Measurements from ENCODE around the gene YIF1B. TPM values are rescaled to one million over a fixed set of nuclear protein-coding genes. Genes with fewer than 3 reads are reported as not detected.
"Not testable (repeated sequence)": the region's sequence is repeated elsewhere in the genome, so short reads cannot be mapped to it uniquely, and the experiment has no call there.

Gene YIF1B
- total RNA-seq, 2 donors from 2014 or later, result 31.1 to 39.4 TPM

GRCh38 chr19:38268539-38268938 is 47.2 kb downstream of the YIF1B start:
- Mint-ChIP-seq H3K27me3 (no peaks in the 10 kb centered on the region), H3K36me3 (ENCODE audit: low read depth) (no peaks in the 10 kb centered on the region), H3K4me3 (no peak overlapping the region), H3K4me1 (peaks cover 31% of the 10 kb centered on the region), H3K27ac (no peak overlapping the region)
- ATAC-seq, result no peak
- no peak for DNase-seq
- H3K9me3 ChIP-seq (ENCODE audit: control insufficient read depth, low read length, poor library complexity, severe bottlenecking), result no peaks in the 10 kb centered on the region

GRCh38 chr19:38267761-38268483 is 47.8 kb downstream of the YIF1B start:
- H3K9me3 ChIP-seq (ENCODE audit: control insufficient read depth, low read length, poor library complexity, severe bottlenecking), result no peaks in the 10 kb centered on the region
- H3K4me3 Mint-ChIP-seq, result peak overlapping the region; percentile 53
- ATAC-seq (no peak), DNase-seq (no peak)
- H3K4me1 Mint-ChIP-seq, result peaks cover 32% of the 10 kb centered on the region
- H3K27ac Mint-ChIP-seq, result peak overlapping the region; percentile 32
- no peaks in the 10 kb centered on the region for H3K36me3 Mint-ChIP-seq (ENCODE audit: low read depth)
- H3K27me3 Mint-ChIP-seq, result no peaks in the 10 kb centered on the region

- Mint-ChIP-seq H3K27ac (peak overlapping the region; percentile 32), H3K4me3 (peak overlapping the region; percentile 53), H3K36me3 (ENCODE audit: low read depth) (no peaks in the 10 kb centered on the region), H3K27me3 (no peaks in the 10 kb centered on the region), H3K4me1 (peaks cover 29% of the 10 kb centered on the region)
- no peak for DNase-seq
- no peaks in the 10 kb centered on the region for H3K9me3 ChIP-seq (ENCODE audit: control insufficient read depth, low read length, poor library complexity, severe bottlenecking)
- ATAC-seq, result no peak
Observed at GRCh38 chr19:38266981-38267597, 48.7 kb downstream of the YIF1B start.

GRCh38 chr19:38265921-38266429 is 49.8 kb downstream of the YIF1B start:
- no peak for ATAC-seq
- H3K4me1 Mint-ChIP-seq, result peaks cover 29% of the 10 kb centered on the region

GRCh38 chr19:38265213-38265861 is 50.4 kb downstream of the YIF1B start:
- H3K27me3 Mint-ChIP-seq, result no peaks in the 10 kb centered on the region
- no peaks in the 10 kb centered on the region for H3K9me3 ChIP-seq (ENCODE audit: control insufficient read depth, low read length, poor library complexity, severe bottlenecking)
- peaks cover 27% of the 10 kb centered on the region for H3K4me1 Mint-ChIP-seq
- no peak for DNase-seq
- peak overlapping the region; percentile 79 for H3K27ac Mint-ChIP-seq
- peak overlapping the region; percentile 87 for H3K4me3 Mint-ChIP-seq
- H3K36me3 Mint-ChIP-seq (ENCODE audit: low read depth), result no peaks in the 10 kb centered on the region
- no peak for ATAC-seq

More at GRCh38 chr19:38265921-38266429, 49.8 kb downstream of the YIF1B start:
- no peak for DNase-seq
- no peaks in the 10 kb centered on the region for H3K9me3 ChIP-seq (ENCODE audit: control insufficient read depth, low read length, poor library complexity, severe bottlenecking)
- H3K4me3 Mint-ChIP-seq, result peak overlapping the region; percentile 87
- H3K27me3 Mint-ChIP-seq, result no peaks in the 10 kb centered on the region
- H3K27ac Mint-ChIP-seq, result peak overlapping the region; percentile 79
- H3K36me3 Mint-ChIP-seq (ENCODE audit: low read depth), result no peaks in the 10 kb centered on the region

- Mint-ChIP-seq H3K36me3 (ENCODE audit: low read depth) (no peaks in the 10 kb centered on the region), H3K27me3 (no peaks in the 10 kb centered on the region), H3K27ac (peak within 1 kb of the TSS; percentile 79), H3K4me1 (peaks cover 27% of the 10 kb centered on the region), H3K4me3 (peak within 1 kb of the TSS; percentile 87)
- ATAC-seq (peak; percentile 52), DNase-seq (peak in 2 of 3 donors; percentile 37 to 48)
- H3K9me3 ChIP-seq (ENCODE audit: control insufficient read depth, low read length, poor library complexity, severe bottlenecking), result no peaks in the 10 kb centered on the region
Observed at GRCh38 chr19:38264486-38265212, 51.1 kb downstream of the YIF1B start, which contains the start of gene SPINT2. Gene SPINT2, plus strand, starts transcription at chr19:38264573. Its CDS starts 320 bp downstream, at chr19:38264893.

- no peaks in the 10 kb centered on the region for H3K36me3 Mint-ChIP-seq (ENCODE audit: low read depth)
- peaks cover 27% of the 10 kb centered on the region for H3K4me1 Mint-ChIP-seq
- no peaks in the 10 kb centered on the region for H3K9me3 ChIP-seq (ENCODE audit: control insufficient read depth, low read length, poor library complexity, severe bottlenecking)
- peak overlapping the region; percentile 79 for H3K27ac Mint-ChIP-seq
- peak; percentile 77 to 81 (median 80) for DNase-seq
- peak; percentile 92 for ATAC-seq
- H3K27me3 Mint-ChIP-seq, result no peaks in the 10 kb centered on the region
- H3K4me3 Mint-ChIP-seq, result peak overlapping the region; percentile 87
Observed at GRCh38 chr19:38263689-38264485, 51.9 kb downstream of the YIF1B start.

- Mint-ChIP-seq H3K4me1 (peaks cover 22% of the 10 kb centered on the region), H3K36me3 (ENCODE audit: low read depth) (no peaks in the 10 kb centered on the region), H3K4me3 (no peak overlapping the region), H3K27ac (no peak overlapping the region), H3K27me3 (no peaks in the 10 kb centered on the region)
- no peak for DNase-seq
- H3K9me3 ChIP-seq (ENCODE audit: control insufficient read depth, low read length, poor library complexity, severe bottlenecking), result no peaks in the 10 kb centered on the region
- ATAC-seq, result no peak
Observed at GRCh38 chr19:38262585-38263268, 53.0 kb downstream of the YIF1B start.

GRCh38 chr19:38261942-38262341 is 53.8 kb downstream of the YIF1B start:
- H3K27me3 Mint-ChIP-seq, result not testable (repeated sequence)

GRCh38 chr19:38255383-38256014 is 60.2 kb downstream of the YIF1B start:
- no peak overlapping the region for H3K27ac Mint-ChIP-seq
- peaks cover 6% of the 10 kb centered on the region for H3K4me1 Mint-ChIP-seq
- DNase-seq, result no peak
- H3K27me3 Mint-ChIP-seq, result peaks cover 26% of the 10 kb centered on the region
- no peaks in the 10 kb centered on the region for H3K9me3 ChIP-seq (ENCODE audit: control insufficient read depth, low read length, poor library complexity, severe bottlenecking)
- H3K36me3 Mint-ChIP-seq (ENCODE audit: low read depth), result peaks cover 2% of the 10 kb centered on the region
- no peak for ATAC-seq
- no peak overlapping the region for H3K4me3 Mint-ChIP-seq

More at GRCh38 chr19:38261942-38262341, 53.8 kb downstream of the YIF1B start:
- H3K27ac Mint-ChIP-seq; H3K4me3 Mint-ChIP-seq; ATAC-seq; H3K9me3 ChIP-seq (ENCODE audit: control insufficient read depth, low read length, poor library complexity, severe bottlenecking); DNase-seq; H3K36me3 Mint-ChIP-seq (ENCODE audit: low read depth): not testable (repeated sequence)
- H3K4me1 Mint-ChIP-seq, result peaks cover 18% of the 10 kb centered on the region

- DNase-seq (no peak), ATAC-seq (no peak)
- Mint-ChIP-seq H3K36me3 (ENCODE audit: low read depth) (peaks cover 2% of the 10 kb centered on the region), H3K27ac (no peak overlapping the region), H3K27me3 (peaks cover 26% of the 10 kb centered on the region), H3K4me3 (no peak overlapping the region), H3K4me1 (peaks cover 6% of the 10 kb centered on the region)
- no peaks in the 10 kb centered on the region for H3K9me3 ChIP-seq (ENCODE audit: control insufficient read depth, low read length, poor library complexity, severe bottlenecking)
Observed at GRCh38 chr19:38253788-38254187, 62.0 kb downstream of the YIF1B start.

All from T-helper 17 cell (primary cell).